ENCODE data around the gene NTSR1.

NTSR1 gene

GRCh38 chr20:62710886-62711702 lies 2.5 kb downstream of the NTSR1 start:
- no peak overlapping the region for H3K4me3 ChIP-seq (ENCODE audit: low read depth, low read length)
- DNase-seq (ENCODE audit: low read depth, low spot score) = no peak
- no peak for TF ChIP-seq CTCF (IDR thresholded peaks at IDR 0.05; ENCODE audit: low read depth, low read length)
- in situ Hi-C loops (cut with HindIII; ENCODE audit: low sequenced_read_pairs) = no loop called here

- in situ Hi-C loops (cut with HindIII; ENCODE audit: low sequenced_read_pairs) = no loop called here
- H3K4me3 ChIP-seq (ENCODE audit: low read depth, low read length) = no peak overlapping the region
- TF ChIP-seq CTCF (IDR thresholded peaks at IDR 0.05; ENCODE audit: low read depth, low read length) = no peak
- DNase-seq (ENCODE audit: low read depth, low spot score) = no peak
These were observed 3.1 kb downstream of the NTSR1 start for GRCh38 chr20:62711703-62712101.

DNA sequence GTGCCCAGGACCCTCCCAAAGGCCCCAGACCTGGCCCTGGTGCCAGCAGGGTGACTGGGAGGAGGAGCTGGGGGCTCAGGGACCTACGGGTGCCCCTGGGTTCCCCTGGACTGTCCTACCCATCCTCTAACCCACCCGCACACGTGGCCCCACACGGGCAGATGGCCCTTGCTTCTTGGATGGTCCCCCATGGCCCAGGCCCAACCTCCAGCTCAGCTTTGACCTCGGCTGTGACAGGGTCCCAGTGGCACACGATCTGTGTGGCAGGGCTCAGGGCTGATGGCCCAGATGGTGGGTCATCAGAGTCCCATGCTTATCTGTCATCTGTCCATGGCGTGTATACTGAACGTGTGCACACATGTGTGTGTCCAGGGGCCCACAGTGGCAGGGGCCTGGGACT lies 4.0 kb downstream of the NTSR1 start:
- in situ Hi-C loops (cut with HindIII; ENCODE audit: low sequenced_read_pairs) = no loop called here
- DNase-seq (ENCODE audit: low read depth, low spot score) = no peak
- H3K4me3 ChIP-seq (ENCODE audit: low read depth, low read length) = no peak overlapping the region
- no peak for TF ChIP-seq CTCF (IDR thresholded peaks at IDR 0.05; ENCODE audit: low read depth, low read length)

DNA sequence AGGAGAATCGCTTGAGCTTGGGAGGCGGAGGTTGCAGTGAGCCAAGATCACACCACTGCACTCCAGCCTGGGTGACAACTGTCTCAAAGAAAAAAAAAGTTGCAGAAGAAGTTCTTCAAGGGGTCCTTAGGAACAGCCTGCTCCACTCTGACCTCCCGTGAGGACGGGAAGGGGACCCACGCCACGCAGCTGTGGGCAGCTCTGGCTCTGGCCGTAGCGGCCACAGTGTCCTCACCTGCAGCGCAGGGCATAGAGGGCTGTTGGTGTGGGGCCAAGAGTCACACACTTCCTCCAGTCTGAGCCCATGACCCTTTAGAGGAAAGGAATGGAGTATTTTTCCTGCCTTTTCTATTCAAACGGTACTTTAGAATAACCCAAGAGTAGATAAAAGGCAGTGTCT lies 5.4 kb downstream of the NTSR1 start:
- no peak for TF ChIP-seq CTCF (IDR thresholded peaks at IDR 0.05; ENCODE audit: low read depth, low read length)
- no peak overlapping the region for H3K4me3 ChIP-seq (ENCODE audit: low read depth, low read length)
- in situ Hi-C loops (cut with HindIII; ENCODE audit: low sequenced_read_pairs) = no loop called here
- no peak for DNase-seq (ENCODE audit: low read depth, low spot score)

GRCh38 chr20:62714799-62715198 lies 6.2 kb downstream of the NTSR1 start:
- in situ Hi-C loops (cut with HindIII; ENCODE audit: low sequenced_read_pairs) = no loop called here
- no peak overlapping the region for H3K4me3 ChIP-seq (ENCODE audit: low read depth, low read length)
- no peak for DNase-seq (ENCODE audit: low read depth, low spot score)
- no peak for TF ChIP-seq CTCF (IDR thresholded peaks at IDR 0.05; ENCODE audit: low read depth, low read length)

DNA sequence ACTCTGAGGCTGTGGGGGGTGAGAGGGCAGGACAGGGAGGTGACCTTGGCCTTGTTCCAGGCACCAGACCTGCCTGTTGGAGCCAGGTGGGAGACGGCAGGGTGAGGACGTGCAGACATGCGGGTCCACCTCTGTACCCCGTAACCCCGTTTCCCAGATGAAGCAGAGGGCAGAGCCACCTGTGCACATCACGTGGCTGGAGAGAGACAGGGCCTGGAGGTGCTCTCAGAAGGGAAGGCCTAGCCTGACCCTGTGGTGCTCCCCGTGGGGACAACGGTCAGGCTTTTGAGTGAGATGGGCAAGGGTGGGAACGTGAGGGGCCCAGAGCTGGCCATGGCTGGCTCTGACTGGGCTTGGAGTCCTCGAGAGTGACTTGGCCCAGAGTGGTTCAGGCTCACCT lies 6.6 kb downstream of the NTSR1 start:
- H3K4me3 ChIP-seq (ENCODE audit: low read depth, low read length) = no peak overlapping the region
- DNase-seq (ENCODE audit: low read depth, low spot score) = no peak
- TF ChIP-seq CTCF (IDR thresholded peaks at IDR 0.05; ENCODE audit: low read depth, low read length) = no peak
- in situ Hi-C loops (cut with HindIII; ENCODE audit: low sequenced_read_pairs) = no loop called here

All from astrocyte of the spinal cord (primary cell).